ENCODE results near the gene SRRM2.
"Not testable (repeated sequence)": the region's sequence is repeated elsewhere in the genome, so short reads cannot be mapped to it uniquely, and the experiment has no call there.

SRRM2 gene

DNA sequence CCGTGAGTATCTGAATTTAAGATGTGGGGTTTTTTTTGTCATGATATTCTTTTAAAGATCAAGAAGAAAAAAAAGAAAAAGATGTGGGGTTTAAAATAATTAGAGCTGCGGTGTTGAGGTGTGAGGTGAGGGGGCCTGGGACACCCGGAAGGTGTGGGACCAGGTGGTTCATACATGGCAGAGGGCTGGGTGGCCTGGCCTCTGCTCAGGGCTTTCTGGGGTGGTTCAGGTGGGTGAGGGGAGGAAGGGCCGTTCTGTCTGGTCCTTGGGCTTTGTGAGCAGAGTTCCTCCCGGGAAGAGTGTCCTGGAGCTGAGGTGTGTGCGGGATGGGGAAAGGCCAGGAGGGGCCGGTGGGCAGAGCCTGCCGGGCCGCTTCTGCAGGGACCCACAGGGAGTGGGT lies 37.4 kb upstream of the SRRM2 start:
- no peak for DNase-seq (ENCODE audit: low read depth)

DNA sequence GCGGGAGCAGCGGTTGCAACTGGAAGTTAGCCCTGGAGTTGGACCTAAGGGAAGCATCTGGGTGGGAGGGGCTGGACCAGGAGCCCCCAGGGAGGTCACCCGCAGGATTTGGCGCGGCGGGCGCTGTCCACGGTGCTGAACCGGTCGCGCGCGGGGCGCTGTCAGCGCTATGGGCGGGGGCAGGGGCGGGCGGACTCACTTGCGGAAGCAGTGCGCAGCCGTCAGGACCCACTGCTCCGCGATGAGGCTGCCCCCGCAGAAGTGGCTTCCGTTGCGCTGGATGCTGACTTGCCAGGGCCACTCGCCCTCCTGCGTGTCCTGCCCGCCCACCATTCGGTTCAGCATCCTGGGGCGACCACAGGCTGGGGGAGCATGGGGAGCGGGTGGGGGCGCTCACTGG lies 36.9 kb upstream of the SRRM2 start:
- peak; percentile 62 for DNase-seq (ENCODE audit: low read depth)

DNA sequence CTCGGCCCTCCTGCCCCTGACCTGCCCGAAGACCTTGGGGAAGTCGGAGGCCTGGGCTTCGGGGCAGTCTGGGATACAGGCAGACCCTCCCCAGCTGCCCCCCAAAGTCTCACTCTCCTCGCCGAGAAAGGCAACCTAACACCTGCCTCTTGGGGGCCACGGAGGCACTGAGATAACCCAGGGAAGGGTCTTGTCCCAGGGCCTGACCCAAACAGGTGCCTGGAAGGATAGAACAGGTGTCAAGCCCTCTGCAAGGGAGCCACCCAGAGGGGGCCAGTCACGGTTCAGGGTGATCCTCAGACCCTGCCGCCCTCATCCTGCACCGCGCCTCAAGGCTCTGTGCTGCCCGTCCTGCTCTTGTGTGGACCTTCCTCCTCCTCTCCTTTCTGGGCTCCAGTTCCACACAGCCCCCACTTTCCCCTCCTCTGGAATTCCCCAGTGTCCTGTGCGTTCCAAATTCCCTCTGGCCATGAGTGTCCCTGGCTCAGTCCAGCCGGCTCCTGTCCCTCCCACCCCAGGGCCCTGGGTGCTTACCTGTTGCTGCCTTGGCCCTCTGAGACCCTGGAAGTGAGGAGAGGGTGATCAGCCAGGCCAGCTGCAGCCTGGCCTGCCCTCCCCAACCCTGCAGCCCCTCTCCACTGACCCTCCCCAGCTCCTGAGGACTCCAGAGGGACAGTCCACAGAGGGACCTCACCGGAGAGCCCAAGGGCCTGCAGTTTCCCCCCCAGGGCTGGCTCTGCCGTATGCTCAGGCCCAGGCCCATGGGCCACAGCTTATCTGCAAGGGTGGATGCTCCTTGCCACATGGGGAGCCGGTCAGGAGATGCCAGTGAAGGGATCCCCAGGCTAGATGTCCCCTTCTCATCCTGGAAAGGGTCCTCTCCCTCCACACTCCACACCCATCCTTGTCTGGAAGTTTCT lies 36.2 kb upstream of the SRRM2 start:
- DNase-seq (ENCODE audit: low read depth) = no peak

DNA sequence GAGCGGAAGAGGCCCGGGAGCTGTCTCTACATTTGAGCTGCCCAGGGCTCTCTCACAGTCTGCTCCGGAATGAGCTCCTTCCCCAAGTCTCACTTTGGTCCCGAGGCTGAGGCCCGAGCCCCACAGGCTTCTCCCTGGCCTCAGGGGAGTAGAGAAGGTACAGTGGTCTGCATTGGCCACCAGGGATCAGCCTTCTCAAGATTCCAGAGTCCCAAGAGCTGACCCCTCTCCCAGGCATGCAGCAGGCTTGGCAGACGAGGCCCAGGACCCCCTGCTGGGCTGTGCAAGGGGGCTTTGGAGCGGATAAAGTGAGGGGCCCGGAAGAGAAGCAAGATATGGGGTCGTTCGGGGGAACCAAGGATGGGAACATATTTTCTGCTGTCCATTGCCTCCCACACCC lies 35.5 kb upstream of the SRRM2 start:
- no peak for DNase-seq (ENCODE audit: low read depth)

DNA sequence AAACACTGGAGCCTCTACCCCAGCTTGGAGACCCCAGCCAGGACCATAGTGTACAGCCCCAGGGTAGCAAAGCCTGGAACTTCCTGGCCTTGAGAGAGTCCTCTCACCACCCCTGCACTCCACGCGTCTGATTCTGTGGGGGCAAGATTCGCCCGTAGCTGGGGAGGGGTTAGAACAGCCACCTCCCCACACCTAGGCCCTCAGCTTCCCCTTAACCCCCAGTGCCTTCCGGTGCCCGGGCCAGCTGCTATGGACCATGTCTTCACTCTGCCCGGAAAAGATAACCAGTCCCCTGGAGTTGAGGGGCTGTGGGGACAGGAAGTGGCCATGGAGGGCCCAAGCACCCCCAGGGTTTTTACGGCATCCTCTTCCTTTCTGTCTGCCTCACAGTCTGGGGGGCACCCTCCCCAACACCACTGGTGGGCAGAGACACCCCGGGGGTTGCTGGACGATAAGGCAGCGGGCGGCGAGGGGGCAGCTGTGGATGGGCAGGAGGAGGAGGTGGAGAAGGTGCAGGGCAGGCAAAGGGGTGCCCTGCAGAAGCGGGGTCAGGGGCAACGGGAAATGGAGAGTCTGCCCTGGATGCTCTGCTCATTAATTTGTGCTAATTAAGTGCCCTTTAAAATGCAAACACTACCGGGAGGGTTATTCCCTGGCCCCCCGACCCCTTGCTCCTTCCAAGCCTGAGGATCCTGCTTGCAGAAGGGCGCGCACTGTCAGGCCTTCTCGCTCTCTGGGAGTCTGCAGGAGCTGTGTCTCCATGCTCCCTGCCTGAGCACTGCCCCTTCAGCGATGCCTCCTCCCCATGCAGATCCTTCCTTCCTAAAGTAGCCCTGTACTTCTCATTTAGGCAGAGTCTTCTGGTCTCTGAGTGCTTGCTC lies 34.8 kb upstream of the SRRM2 start:
- peak; percentile 63 for DNase-seq (ENCODE audit: low read depth)

DNA sequence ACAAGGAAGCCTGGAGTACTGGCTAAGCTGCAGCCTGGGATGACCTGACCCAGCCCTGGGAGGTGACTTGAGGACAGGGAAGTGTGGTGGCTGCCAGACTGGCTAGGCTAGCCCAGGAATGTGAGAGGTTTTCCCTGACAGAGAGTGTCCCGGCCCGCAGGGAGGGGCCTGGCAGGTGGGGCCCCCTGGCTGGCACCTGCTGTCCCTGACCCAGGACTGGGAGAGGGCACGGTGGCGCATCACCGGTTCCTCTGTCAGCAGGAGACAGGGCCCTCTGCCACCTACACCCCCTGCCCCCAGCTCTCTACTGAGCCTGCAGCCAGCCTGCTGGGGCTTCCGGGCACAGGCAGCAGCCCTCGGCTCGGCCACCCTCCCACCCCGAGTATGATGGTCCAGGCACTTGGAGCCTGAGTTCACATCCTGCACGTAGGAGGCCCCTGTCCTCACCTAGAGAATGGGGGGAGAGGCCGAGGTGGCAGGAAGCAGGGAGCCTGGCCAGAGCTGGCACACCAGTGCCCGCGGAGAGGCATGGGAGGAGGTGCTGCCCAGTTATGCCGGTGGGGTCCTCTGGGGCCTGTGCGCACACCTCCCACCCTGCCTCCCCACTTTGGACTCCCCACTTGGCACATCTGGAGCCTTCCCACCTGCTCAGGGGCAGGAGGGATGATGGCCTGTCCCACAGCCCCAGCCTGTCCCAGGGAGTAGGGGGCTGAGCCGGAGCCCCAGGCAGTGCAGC lies 32.9 kb upstream of the SRRM2 start:
- no peak for DNase-seq (ENCODE audit: low read depth)

DNA sequence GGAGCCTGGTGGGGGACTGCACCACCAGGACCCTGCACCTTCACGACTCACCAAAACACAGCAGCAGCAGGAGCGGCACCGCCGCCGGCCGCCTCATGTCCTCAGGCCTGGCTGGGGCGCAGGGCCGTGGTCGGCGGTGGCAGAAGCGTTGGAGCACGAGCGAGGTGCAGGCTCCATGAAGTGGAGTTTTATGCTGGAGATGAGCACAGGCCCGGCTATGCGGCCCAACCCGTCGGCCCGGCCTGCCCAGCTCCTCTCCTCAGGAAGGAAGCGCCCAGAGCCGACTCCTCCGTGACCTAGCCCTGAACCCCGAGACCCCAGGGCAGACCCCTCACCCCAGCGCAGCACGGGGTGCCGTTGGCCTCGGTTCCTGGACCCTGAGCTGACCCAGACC lies 32.4 kb upstream of the SRRM2 start, which contains the start of gene PRSS27:
Gene PRSS27, minus strand, starts transcription at position 161 of the 394 bp plus-strand sequence. Its CDS starts 64 bp downstream, at position 97.
- no peak for DNase-seq (ENCODE audit: low read depth)

DNA sequence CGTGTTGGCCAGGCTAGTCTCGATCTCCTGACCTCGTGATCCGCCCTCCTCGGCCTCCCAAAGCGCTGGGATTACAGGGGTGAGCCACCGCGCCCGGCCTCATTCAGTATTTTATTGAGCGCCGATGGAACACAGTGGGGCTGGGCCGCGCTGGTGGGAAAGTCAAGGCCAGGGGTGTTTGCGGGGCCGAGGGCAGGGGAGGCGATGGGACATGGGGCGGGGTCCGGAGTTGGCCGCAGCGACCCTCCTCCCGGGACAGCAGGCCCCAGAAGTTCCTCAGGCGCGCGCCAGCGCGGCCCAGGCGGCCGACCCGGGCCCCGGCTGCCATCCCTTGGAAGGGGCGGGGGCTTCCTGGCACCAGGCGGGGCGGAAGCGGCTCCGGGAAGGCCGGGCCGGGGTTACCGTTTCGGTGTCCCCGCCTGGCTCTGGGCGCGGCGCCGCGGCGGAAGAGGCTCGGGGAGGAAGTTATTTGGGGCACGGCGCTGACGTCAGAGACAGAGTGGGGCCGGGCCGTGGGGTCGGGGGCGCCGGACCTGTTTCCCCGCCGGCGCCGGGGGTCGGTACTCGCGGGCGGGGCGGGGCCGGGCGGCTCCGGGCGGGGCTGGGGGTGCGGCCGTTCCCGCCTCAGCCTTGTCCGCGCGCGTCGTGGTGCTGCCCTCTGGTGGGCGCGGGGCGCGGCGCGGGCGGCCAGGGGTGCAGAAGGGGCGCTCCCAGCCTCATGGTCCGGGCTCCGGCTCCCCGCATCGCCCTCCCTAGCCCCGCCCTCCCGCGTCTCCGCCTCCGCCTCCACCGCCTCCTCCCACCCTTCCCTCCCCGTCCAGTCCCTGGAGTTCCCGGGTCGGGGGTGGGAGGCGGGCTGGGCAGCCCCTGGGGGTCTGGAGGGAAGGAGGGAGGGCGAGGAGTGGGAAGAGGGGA lies 31.5 kb upstream of the SRRM2 start:
- peak; percentile 73 for DNase-seq (ENCODE audit: low read depth)

DNA sequence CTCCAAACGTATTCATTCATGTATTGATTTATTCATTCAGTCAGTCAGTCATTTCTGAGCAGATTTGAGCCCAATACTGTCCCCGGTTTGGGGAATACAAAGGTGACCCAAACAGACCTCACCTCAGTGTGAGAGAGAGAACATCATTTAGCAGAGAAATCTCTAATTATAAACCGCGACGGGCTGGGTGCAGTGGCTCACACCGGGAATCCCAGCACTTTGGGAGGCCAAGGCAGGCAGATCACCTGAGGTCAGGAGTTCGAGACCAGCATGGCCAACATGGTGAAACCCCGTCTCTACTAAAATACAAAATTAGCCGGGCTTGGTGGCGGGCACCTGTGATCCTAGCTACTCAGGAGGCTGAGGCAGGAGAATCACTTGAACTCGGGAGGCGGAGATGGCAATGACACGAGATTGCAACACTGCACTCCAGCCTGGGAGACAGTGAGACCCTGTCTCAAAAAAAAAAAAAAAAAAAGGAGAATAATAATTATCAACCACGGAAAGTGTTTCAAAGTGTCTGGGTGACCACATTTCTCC lies 30.7 kb upstream of the SRRM2 start:
- DNase-seq (ENCODE audit: low read depth) = not testable (repeated sequence)

DNA sequence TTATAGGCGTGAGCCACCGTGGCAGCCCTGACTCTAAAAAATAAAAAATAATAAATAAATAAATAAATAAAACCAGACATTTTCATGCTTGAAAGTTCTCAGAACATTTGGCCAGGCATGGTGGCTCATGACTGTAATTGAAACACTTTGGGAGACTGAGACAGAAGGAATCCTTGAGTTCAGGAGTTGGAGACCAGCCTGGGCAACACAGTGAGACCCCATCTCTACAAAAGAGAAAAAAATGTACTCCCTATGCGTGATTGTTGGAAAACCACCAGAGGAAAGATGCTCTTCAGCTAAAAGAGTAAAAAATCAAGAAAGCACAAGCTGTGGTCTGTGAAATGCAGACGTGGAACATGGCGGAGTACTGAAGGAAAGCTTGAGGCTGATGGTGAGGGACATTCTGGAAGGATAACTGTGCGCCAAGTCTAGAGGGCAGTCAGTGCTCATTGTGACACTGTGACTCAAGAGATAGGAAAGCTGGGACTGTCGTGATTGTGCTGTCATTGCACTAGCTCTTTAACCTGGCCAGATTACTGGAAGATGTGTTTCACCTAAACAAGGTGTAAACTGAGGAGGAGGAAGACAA lies 28.3 kb upstream of the SRRM2 start:
- no peak for DNase-seq (ENCODE audit: low read depth)

DNA sequence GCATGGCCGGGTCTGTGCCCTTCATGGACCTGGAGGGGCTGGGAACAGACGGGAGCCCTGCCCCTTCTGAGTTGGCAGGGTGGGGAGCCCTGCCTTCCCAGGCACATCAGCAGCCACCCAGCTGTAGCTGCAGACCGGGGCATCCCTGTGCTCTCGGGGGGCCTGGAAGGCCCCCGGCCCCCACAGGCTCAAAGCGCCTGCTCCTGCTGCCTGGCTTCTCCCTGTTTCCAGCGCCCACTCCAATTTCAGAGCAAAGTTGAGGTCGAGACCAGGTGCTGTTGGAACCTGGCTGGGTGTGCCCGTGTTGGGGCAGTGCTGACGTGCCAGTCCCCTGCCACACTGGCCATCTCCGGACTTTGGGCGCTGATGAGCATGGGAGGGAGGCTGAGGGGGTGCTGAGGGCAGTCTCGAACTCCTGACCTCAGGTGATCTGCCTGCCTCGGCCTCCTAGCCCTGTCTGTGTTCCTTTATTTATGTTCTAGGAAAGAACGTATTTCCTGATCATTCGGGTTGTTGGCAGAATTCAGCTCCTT lies 27.6 kb upstream of the SRRM2 start:
- no peak for DNase-seq (ENCODE audit: low read depth)

DNA sequence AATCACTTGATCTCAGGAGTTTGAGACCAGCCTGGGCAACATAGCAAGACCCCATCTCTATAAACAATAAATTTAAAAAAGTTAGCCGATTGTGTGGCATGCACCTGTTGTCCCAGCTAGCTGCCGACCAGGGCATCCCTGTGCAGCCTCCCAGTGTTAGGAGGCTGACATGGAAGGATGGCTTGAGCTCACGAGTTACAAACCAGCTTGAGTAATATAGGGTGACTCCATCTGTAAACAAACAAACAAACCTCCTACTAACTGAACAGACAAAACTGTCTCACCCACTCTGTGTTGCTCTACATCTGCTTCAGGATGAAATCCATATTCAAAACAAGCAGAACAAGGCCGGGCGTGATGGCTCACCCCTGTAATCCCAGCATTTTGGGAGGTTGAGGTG lies 25.5 kb upstream of the SRRM2 start:
- DNase-seq (ENCODE audit: low read depth) = no peak

DNA sequence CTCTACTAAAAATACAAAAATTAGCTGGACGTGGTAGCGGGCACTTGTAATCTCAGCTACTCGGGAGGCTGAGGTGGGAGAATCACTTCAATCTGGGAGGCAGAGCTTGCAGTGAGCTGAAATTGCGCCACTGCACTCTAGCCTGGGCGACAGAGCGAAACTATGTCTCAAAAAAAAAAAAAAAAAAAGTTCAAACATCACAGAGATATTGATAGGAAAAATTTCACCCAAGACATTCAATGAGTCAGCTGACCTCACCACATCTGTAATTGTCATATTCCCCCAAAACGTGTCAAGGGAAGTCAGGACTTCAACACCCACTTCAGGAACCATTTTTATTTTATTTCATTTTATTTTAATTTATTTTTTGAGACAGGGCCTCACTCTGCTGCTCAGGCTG lies 24.4 kb upstream of the SRRM2 start:
- no peak for DNase-seq (ENCODE audit: low read depth)

DNA sequence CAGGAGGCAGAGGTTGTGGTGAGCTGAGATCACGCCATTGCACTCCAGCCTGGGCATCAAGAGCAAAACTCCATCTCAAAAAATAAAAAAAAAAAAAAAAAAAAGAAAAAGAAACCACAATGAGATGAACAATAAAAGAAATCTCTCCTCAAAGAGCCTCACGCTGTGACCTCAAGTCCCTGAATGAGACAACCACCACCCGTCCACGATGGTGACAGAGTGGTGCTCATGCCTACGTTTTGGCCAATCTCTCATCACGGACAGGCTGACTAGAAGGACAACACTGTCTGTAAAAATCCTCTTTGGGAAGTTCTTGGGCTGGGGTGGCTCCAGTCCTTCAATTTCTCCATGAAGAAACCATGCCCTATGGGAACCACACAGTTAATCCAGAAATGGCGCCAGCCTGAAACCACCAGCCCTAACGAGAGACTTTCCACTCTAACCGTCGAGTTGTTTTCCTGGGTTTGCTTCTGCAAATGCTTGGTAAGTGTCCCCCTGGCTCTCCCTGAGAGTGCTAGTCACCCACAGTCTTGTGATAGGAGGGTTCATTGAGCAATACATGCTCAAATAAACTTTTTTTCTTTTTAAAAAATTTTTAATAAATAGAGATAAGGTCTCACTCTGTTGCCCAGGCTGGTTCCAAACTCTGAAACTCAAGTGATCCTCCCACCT lies 17.5 kb upstream of the SRRM2 start:
- DNase-seq (ENCODE audit: low read depth) = no peak

DNA sequence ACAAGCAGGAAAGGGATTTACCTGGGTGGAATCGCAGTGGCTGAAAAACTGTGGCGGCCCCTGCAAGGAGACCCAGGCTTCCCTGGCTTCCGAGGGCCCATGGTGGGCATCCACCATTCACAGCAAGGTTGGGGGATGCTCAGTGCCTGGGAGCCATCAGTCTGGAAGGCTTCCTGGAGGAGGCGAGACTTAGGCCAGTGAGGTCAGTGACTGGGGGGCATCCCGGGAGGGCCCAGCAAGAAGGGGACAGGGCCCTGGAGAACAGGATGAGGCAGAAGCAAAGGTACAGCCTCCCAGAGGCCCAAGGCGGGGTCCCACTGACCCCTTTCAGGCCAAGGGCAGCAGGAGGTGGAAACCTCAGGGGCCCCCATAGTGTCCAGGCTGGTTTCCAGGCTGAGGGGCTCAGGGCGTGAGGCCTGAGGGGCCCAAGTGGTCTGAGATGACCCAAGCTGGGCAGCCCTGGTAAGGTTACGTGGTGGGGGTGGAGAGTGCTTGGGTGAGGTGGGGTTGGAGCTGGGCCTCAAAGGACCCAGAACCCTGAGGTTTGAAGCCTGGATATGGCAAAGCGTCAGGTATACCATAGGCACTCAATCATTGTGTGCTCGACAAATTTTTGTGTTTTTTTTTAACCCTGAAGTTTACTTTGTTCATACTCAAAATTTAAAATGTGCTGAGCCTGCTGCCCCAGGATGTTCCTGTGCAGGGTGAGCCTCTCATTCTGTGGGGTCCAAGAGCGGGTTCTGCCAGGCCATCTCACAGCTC lies 15.8 kb upstream of the SRRM2 start:
- DNase-seq (ENCODE audit: low read depth) = no peak

DNA sequence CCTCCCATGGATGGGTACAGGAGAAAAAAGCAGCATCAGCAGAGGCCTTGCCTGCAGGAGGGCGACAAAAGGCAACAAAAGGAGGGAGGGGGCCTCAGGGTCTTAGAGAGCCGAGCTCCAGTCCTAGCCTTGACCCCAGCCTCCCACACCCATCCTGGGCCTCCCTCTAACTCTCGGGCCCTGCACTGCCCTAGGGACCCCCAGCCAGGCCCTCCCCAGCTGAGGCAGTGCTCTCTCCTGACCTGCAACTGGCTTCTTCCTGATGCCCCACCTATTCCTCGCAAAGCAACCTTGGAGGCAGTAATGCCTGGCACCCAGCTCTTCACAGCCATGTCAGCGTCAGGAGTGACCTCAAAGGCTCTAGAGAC lies 15.2 kb upstream of the SRRM2 start:
- DNase-seq (ENCODE audit: low read depth) = no peak

DNA sequence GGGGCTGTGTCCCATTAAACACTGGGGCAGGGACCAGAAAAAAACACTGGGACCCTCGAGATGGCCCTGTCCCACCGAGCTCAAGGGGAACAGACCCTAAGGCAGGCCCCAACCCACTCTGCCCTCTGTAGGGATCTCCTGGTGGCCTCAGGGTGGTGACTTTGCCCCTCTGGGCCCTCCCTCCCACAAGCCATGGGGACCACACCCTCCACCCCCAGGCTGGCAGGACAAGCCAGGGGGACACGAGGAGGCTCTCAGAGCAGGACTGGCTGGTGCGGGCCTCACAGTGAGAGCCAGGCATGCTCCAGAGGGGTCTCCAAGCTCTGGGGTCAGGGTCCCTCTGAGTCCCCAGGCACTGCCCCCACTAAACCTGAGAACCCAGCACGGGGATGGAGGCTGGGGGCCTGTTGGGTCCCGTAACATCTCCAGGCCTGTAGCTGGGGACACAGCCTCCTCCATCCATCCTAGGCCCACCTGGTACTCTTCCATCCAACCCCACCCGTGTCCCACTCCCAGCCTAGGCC lies 14.5 kb upstream of the SRRM2 start:
- no peak for DNase-seq (ENCODE audit: low read depth)

DNA sequence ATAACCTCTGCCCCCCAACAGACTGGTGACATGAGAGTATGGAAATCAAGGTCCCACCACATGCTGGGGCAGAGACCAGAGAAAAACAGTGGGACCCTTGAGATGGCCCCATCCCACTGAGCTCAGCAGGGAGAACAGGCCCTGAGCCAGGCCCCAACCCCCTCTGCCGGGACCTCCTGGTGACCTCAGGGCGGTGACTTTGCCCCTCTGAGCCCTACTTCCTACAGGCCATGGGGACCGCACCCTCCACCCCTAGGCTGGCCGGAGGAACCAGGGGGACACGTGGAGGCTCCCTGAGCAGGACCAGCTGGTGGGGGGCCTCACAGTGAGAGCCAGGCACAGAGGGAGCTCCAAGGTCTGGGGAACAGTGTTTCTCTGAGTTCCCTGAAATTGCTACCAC lies 13.8 kb upstream of the SRRM2 start:
- DNase-seq (ENCODE audit: low read depth) = no peak
